Measurements from ENCODE around the gene MT3.
A peak's percentile ranks its signal among the peaks of the same experiment; 100 is the strongest.
"Not testable (repeated sequence)": the region's sequence is repeated elsewhere in the genome, so short reads cannot be mapped to it uniquely, and the experiment has no call there.

The MT3 gene

GRCh38 chr16:56564793-56565477 lies 24.4 kb upstream of the MT3 start, which contains the start of gene MT4:
TSS of gene MT4 (plus strand) at chr16:56565073. CDS start at chr16:56565129, 56 bp downstream.
- H3K4me3 Mint-ChIP-seq = no peak within 1 kb of the TSS
- no peaks in the 10 kb centered on the region for H3K36me3 Mint-ChIP-seq (ENCODE audit: low read depth)
- no peak for DNase-seq
- H3K27me3 Mint-ChIP-seq = peaks cover 3% of the 10 kb centered on the region
- H3K4me1 Mint-ChIP-seq (ENCODE audit: low read depth) = no peaks in the 10 kb centered on the region
- no peak within 1 kb of the TSS for H3K27ac Mint-ChIP-seq
- H3K9me3 Mint-ChIP-seq = no peaks in the 10 kb centered on the region

DNA sequence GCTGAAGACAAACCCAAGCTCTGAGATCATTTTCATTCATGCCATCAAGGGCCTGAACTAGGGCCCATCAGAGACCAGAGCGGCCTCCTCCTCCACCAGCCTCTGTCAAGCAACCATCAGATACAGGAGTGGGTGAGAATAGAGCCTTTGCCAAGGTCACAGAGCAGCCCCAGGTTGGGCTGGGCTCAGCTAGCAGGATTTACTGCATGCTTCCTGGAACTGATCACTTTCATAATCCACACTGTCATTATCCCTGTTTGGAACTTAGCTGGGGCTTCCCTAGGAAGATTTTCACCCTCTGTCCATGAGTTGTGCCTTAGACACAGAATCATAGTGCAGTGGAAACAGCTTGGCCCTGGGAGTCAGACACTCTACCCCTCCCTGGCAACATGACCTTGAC lies 19.4 kb upstream of the MT3 start:
- Mint-ChIP-seq H3K4me3 (no peak overlapping the region), H3K27ac (no peak overlapping the region), H3K36me3 (ENCODE audit: low read depth) (no peaks in the 10 kb centered on the region), H3K27me3 (no peaks in the 10 kb centered on the region), H3K4me1 (ENCODE audit: low read depth) (no peaks in the 10 kb centered on the region), H3K9me3 (no peaks in the 10 kb centered on the region)
- DNase-seq = no peak

- no peak for DNase-seq
- Mint-ChIP-seq H3K27ac (no peak overlapping the region), H3K4me1 (ENCODE audit: low read depth) (no peaks in the 10 kb centered on the region), H3K27me3 (no peaks in the 10 kb centered on the region), H3K4me3 (no peak overlapping the region), H3K36me3 (ENCODE audit: low read depth) (no peaks in the 10 kb centered on the region), H3K9me3 (no peaks in the 10 kb centered on the region)
Measured at GRCh38 chr16:56571525-56571924, 17.8 kb upstream of the MT3 start.

DNA sequence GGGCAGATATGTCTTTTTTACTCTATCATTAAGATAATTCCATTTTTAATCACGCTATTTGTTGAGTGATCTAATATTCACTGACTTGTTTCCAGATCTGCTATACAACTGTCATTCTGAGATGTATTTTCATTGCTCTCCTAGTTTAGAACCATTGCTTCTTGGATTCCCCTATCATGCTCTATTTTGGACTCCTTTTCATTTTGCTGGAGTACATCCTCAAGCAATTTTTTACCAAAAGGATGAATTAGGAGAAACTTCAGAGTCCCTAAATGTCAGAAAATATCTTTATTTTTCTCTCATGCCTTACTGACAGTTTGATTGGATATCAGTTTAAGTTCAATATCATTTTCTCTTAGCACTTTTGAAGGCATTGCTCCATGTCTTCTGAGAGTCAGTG lies 14.7 kb upstream of the MT3 start:
- peaks cover 6% of the 10 kb centered on the region for H3K4me1 Mint-ChIP-seq (ENCODE audit: low read depth)
- H3K27me3 Mint-ChIP-seq = no peaks in the 10 kb centered on the region
- no peak overlapping the region for H3K4me3 Mint-ChIP-seq
- no peaks in the 10 kb centered on the region for H3K9me3 Mint-ChIP-seq
- no peaks in the 10 kb centered on the region for H3K36me3 Mint-ChIP-seq (ENCODE audit: low read depth)
- H3K27ac Mint-ChIP-seq = no peak overlapping the region
- DNase-seq = no peak

DNA sequence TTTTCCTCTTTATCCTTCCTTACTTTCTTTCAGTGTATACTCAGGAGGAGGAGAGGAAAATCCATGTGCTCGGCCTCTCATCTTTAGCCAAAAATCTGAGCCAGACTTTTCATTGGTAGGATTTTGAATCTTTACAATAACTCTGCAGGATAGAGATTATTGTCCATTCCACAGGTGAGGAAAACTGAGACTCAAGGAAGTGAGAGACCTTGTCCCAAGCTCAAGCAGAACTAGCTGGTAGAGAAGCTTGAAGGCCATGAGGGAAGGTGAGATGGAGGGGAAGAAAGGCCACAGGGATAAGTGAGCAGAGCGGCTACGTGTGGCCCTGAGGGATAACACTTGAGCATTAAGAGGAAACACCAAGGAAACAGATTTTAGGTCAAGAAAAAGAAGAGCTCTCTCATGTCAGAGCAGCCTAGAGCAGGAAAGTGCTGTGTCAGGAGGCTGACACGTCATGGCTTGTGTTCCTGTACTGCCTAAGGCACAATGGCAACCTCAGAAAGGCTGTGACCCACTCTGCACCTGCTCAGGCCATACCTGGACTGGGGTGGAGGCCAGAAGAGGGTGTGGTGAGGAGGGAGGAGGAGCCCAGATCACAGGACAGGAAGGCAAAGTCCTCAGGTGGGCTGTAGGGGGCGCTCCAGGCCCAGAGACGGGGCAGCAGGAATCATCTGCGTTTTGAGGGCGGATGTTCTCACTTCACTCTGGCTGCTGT lies 12.6 kb upstream of the MT3 start:
- H3K27ac Mint-ChIP-seq = no peak overlapping the region
- peak; percentile 87 for DNase-seq
- no peaks in the 10 kb centered on the region for H3K9me3 Mint-ChIP-seq
- H3K4me3 Mint-ChIP-seq = no peak overlapping the region
- H3K27me3 Mint-ChIP-seq = no peaks in the 10 kb centered on the region
- no peaks in the 10 kb centered on the region for H3K36me3 Mint-ChIP-seq (ENCODE audit: low read depth)
- peaks cover 6% of the 10 kb centered on the region for H3K4me1 Mint-ChIP-seq (ENCODE audit: low read depth)

DNA sequence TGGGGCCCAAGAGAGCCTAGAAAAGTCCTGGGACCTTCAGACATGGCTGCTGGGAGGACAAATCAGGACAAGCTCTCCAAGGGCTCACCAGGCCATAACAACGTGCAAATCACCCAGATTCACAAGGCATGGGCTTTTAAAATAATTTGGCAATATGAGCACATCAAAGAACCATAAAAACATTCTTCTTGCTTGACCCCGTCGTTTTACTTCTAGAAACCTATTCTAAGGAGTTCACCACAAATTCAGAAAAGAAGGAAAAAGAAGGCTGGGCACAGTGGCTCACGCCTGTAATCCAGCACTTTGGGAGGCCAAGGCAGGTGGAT lies 12.1 kb upstream of the MT3 start:
- no peaks in the 10 kb centered on the region for H3K27me3 Mint-ChIP-seq
- H3K36me3 Mint-ChIP-seq (ENCODE audit: low read depth) = no peaks in the 10 kb centered on the region
- DNase-seq = no peak
- H3K4me1 Mint-ChIP-seq (ENCODE audit: low read depth) = peaks cover 6% of the 10 kb centered on the region
- H3K27ac Mint-ChIP-seq = peak overlapping the region; percentile 41
- no peaks in the 10 kb centered on the region for H3K9me3 Mint-ChIP-seq
- no peak overlapping the region for H3K4me3 Mint-ChIP-seq

- H3K9me3 Mint-ChIP-seq = no peaks in the 10 kb centered on the region
- peaks cover 2% of the 10 kb centered on the region for H3K27me3 Mint-ChIP-seq
- no peak for DNase-seq
- no peaks in the 10 kb centered on the region for H3K36me3 Mint-ChIP-seq (ENCODE audit: low read depth)
- peaks cover 6% of the 10 kb centered on the region for H3K4me1 Mint-ChIP-seq (ENCODE audit: low read depth)
- no peak overlapping the region for H3K27ac Mint-ChIP-seq
- H3K4me3 Mint-ChIP-seq = no peak overlapping the region
Measured at GRCh38 chr16:56580391-56581048, 8.8 kb upstream of the MT3 start.

DNA sequence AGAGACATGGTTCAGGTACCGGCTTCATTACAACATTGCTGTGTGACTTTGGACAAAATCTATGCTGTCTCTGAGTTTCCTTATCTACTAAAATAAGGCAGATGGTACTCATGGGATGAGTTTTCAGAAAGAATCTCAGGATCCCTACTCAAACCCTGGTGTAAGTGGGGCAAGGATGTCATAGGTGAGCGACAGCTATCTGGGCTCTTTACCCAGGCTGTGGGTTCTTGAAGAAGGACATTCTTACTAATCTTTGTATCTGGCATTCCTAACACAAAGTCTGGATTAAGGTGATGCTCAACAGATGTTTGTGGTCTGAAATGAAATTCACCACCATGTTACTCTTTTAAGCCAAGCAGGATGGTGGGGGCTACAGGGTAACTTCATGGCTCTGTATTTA lies 6.4 kb upstream of the MT3 start:
- H3K27ac Mint-ChIP-seq; DNase-seq; H3K4me3 Mint-ChIP-seq; H3K27me3 Mint-ChIP-seq; H3K9me3 Mint-ChIP-seq; H3K4me1 Mint-ChIP-seq (ENCODE audit: low read depth); H3K36me3 Mint-ChIP-seq (ENCODE audit: low read depth): not testable (repeated sequence)

GRCh38 chr16:56583351-56584168 lies 5.8 kb upstream of the MT3 start:
- Mint-ChIP-seq H3K27me3 (peaks cover 16% of the 10 kb centered on the region), H3K36me3 (ENCODE audit: low read depth) (no peaks in the 10 kb centered on the region), H3K9me3 (no peaks in the 10 kb centered on the region), H3K27ac (no peak overlapping the region), H3K4me1 (ENCODE audit: low read depth) (no peaks in the 10 kb centered on the region), H3K4me3 (no peak overlapping the region)
- no peak for DNase-seq

DNA sequence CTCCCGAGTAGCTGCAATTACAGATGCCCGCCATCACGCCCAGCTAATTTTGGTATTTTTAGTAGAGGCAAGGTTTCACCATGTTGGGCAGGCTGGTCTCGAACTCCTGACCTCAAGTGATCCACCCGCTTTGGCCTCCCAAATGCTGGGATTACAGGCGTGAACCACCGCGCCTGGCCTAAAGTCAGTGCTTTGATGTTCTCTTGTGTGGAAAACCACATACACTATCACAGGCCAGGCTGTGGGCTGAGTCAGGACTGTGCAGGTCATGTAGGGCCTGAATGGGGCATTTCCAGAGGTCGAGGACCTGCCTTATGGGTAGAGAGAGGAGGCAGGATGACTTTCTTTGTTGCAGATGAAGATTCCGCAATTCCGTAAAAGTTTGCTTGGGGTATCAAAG lies 5.1 kb upstream of the MT3 start:
- H3K4me3 Mint-ChIP-seq = no peak overlapping the region
- DNase-seq = no peak
- H3K27me3 Mint-ChIP-seq = peaks cover 22% of the 10 kb centered on the region
- H3K9me3 Mint-ChIP-seq = no peaks in the 10 kb centered on the region
- H3K36me3 Mint-ChIP-seq (ENCODE audit: low read depth) = no peaks in the 10 kb centered on the region
- H3K27ac Mint-ChIP-seq = no peak overlapping the region
- H3K4me1 Mint-ChIP-seq (ENCODE audit: low read depth) = peaks cover 3% of the 10 kb centered on the region

GRCh38 chr16:56588781-56589140 lies 567 bp upstream of the MT3 start:
- no peaks in the 10 kb centered on the region for H3K9me3 Mint-ChIP-seq
- H3K4me1 Mint-ChIP-seq (ENCODE audit: low read depth) = peaks cover 13% of the 10 kb centered on the region
- H3K4me3 Mint-ChIP-seq = peak overlapping the region; percentile 74
- no peak overlapping the region for H3K27ac Mint-ChIP-seq
- peaks cover 46% of the 10 kb centered on the region for H3K27me3 Mint-ChIP-seq
- H3K36me3 Mint-ChIP-seq (ENCODE audit: low read depth) = no peaks in the 10 kb centered on the region
- no peak for DNase-seq

- Mint-ChIP-seq H3K36me3 (ENCODE audit: low read depth) (no peaks in the 10 kb centered on the region), H3K9me3 (no peaks in the 10 kb centered on the region), H3K4me3 (no peak overlapping the region), H3K27ac (no peak overlapping the region), H3K4me1 (ENCODE audit: low read depth) (peaks cover 13% of the 10 kb centered on the region), H3K27me3 (peaks cover 40% of the 10 kb centered on the region)
- DNase-seq = no peak
Measured at GRCh38 chr16:56591377-56592060, 2.2 kb downstream of the MT3 start.

GRCh38 chr16:56593573-56594291 lies 4.4 kb downstream of the MT3 start:
- Mint-ChIP-seq H3K4me1 (ENCODE audit: low read depth) (peaks cover 16% of the 10 kb centered on the region), H3K36me3 (ENCODE audit: low read depth) (no peaks in the 10 kb centered on the region), H3K9me3 (no peaks in the 10 kb centered on the region), H3K27me3 (peaks cover 29% of the 10 kb centered on the region), H3K4me3 (no peak overlapping the region), H3K27ac (no peak overlapping the region)
- DNase-seq = no peak

GRCh38 chr16:56594292-56594619 lies 4.9 kb downstream of the MT3 start:
- H3K9me3 Mint-ChIP-seq = no peaks in the 10 kb centered on the region
- no peaks in the 10 kb centered on the region for H3K36me3 Mint-ChIP-seq (ENCODE audit: low read depth)
- H3K4me3 Mint-ChIP-seq = no peak overlapping the region
- H3K4me1 Mint-ChIP-seq (ENCODE audit: low read depth) = peaks cover 14% of the 10 kb centered on the region
- H3K27ac Mint-ChIP-seq = no peak overlapping the region
- no peak for DNase-seq
- H3K27me3 Mint-ChIP-seq = peaks cover 25% of the 10 kb centered on the region

All from activated T-cell treated with anti-CD3 and anti-CD28 coated beads, Interleukin-2, amount 50 U/mL, for 24 hours (primary cell).